OCI-LY1 (cell line): ENCODE results near the gene KLHL14.

ENCODE experiments used
- H2AFZ ChIP-seq: fragments of 200-600 bp; sonication (generic), shearing (Covaris generic); 2 replicates; pipeline ENCODE4 v1.6.0; 2014; ENCODE audit warnings: antibody characterized with exemption, mild to moderate bottlenecking, low read length
- H3F3A ChIP-seq: fragments of 200-600 bp; sonication (generic), shearing (Covaris generic); 2 replicates; pipeline ENCODE4 v1.6.0; 2014; ENCODE audit warnings: mild to moderate bottlenecking, antibody characterized with exemption, low read length, moderate library complexity; ENCODE audit not compliant: insufficient read depth
- H3K27ac ChIP-seq: fragments of 200-600 bp; sonication (generic); 2 replicates; pipeline ENCODE4 v1.5.1; 2014; ENCODE audit warnings: low read length, mixed run types, mild to moderate bottlenecking, low read depth; ENCODE audit not compliant: poor library complexity, severe bottlenecking
- H3K27me3 ChIP-seq: fragments of 200-600 bp; sonication (generic); 2 replicates; pipeline ENCODE4 v1.6.0; 2014; ENCODE audit warnings: antibody characterized with exemption, mild to moderate bottlenecking, low read length, moderate library complexity; ENCODE audit not compliant: insufficient read depth
- H3K36me3 ChIP-seq: fragments of 200-600 bp; sonication (generic); 2 replicates; pipeline ENCODE4 v1.6.1; 2014; ENCODE audit warnings: mild to moderate bottlenecking, antibody characterized with exemption, low read length, moderate library complexity, mixed read lengths; ENCODE audit not compliant: insufficient read depth
- H3K4me1 ChIP-seq: fragments of 200-600 bp; sonication (generic); 2 replicates; pipeline ENCODE4 v1.5.1; 2014; ENCODE audit warnings: mild to moderate bottlenecking, low read length, moderate library complexity; ENCODE audit not compliant: insufficient read depth, severe bottlenecking
- H3K4me2 ChIP-seq: fragments of 200-600 bp; sonication (generic), shearing (Covaris generic); 2 replicates; pipeline ENCODE4 v1.6.1; 2014; ENCODE audit warnings: low read length
- H3K4me3 ChIP-seq: fragments of 200-600 bp; sonication (generic); 2 replicates; pipeline ENCODE4 v1.5.1; 2014; ENCODE audit warnings: low read length, low read depth, mild to moderate bottlenecking, mixed read lengths; ENCODE audit not compliant: poor library complexity, severe bottlenecking
- H3K79me2 ChIP-seq: fragments of 200-600 bp; shearing (Covaris generic); 2 replicates; pipeline ENCODE4 v1.6.1; 2016; ENCODE audit warnings: mixed run types, low read length, mixed read lengths; ENCODE audit not compliant: insufficient read depth
- H3K9ac ChIP-seq: fragments of 200-600 bp; sonication (generic), shearing (Covaris generic); 2 replicates; pipeline ENCODE4 v1.6.1; 2014; ENCODE audit warnings: mild to moderate bottlenecking, low read length, mixed read lengths
- H3K9me2 ChIP-seq: fragments of 200-600 bp; sonication (generic), shearing (Covaris generic); 2 replicates; pipeline ENCODE4 v1.6.1; 2014; ENCODE audit warnings: low read depth, mild to moderate bottlenecking, low read length, mixed read lengths
- H3K9me3 ChIP-seq: fragments of 200-600 bp; shearing (Covaris generic); 2 replicates; pipeline ENCODE4 v1.6.1; 2014; ENCODE audit warnings: low read length, mixed read lengths
- H4K20me1 ChIP-seq: fragments of 200-600 bp; sonication (generic), shearing (Covaris generic); 2 replicates; pipeline ENCODE4 v1.6.0; 2016; ENCODE audit warnings: mild to moderate bottlenecking, low read length; ENCODE audit not compliant: insufficient read depth
- EZH2 ChIP-seq: fragments of 200-600 bp; sonication (generic), shearing (Covaris generic); IDR thresholded peaks from 2 replicates; pipeline ENCODE4 v1.8.0; 2017; ENCODE audit warnings: borderline replicate concordance, mixed run types, mild to moderate bottlenecking, antibody characterized with exemption, low read length, moderate library complexity, mixed read lengths
- TF ChIP-seq, protein P1 (sequence below): fragments of 200-600 bp; sonication (generic), shearing (Covaris generic); IDR thresholded peaks from 2 replicates; pipeline ENCODE4 v1.5.1; 2017; ENCODE audit warnings: mild to moderate bottlenecking, antibody characterized with exemption, low read length, moderate library complexity, mixed read lengths

Gene KLHL14

DNA sequence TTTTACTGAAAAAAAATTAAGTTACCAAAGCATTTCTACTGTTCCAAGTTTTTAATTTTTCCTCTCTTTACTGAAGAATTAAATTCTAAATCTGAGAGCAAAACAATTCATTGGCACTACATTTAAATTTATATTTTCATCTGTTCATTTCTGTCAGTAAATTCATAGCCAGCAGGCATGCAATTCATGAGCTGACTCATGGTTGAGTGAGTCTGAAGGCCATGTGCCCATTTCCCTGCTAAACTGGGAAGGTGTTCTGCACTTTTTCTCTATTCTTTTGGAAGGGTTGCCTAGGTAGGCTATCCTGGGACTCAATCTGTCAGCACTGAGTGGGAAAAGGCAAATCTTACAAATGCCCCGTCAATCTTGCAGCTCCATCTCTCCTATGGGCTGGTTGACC, 88.7 kb downstream of the KLHL14 start:
- Histone ChIP-seq H3K27me3 (no peaks in the 10 kb centered on the region), H3K4me3 (no peak overlapping the region), H3K36me3 (peaks cover 19% of the 10 kb centered on the region), H3K9ac (no peak overlapping the region), H3K9me2 (no peaks in the 10 kb centered on the region), H3K79me2 (no peaks in the 10 kb centered on the region), H3K4me2 (no peak overlapping the region), H3K27ac (no peak overlapping the region), H3F3A (no peaks in the 10 kb centered on the region), H3K4me1 (no peaks in the 10 kb centered on the region), H3K9me3 (no peaks in the 10 kb centered on the region), H2AFZ (no peak overlapping the region), H4K20me1 (no peaks in the 10 kb centered on the region)
- TF ChIP-seq, protein P1, sequence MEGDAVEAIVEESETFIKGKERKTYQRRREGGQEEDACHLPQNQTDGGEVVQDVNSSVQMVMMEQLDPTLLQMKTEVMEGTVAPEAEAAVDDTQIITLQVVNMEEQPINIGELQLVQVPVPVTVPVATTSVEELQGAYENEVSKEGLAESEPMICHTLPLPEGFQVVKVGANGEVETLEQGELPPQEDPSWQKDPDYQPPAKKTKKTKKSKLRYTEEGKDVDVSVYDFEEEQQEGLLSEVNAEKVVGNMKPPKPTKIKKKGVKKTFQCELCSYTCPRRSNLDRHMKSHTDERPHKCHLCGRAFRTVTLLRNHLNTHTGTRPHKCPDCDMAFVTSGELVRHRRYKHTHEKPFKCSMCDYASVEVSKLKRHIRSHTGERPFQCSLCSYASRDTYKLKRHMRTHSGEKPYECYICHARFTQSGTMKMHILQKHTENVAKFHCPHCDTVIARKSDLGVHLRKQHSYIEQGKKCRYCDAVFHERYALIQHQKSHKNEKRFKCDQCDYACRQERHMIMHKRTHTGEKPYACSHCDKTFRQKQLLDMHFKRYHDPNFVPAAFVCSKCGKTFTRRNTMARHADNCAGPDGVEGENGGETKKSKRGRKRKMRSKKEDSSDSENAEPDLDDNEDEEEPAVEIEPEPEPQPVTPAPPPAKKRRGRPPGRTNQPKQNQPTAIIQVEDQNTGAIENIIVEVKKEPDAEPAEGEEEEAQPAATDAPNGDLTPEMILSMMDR, result no peak
- TF ChIP-seq EZH2, result no peak

DNA sequence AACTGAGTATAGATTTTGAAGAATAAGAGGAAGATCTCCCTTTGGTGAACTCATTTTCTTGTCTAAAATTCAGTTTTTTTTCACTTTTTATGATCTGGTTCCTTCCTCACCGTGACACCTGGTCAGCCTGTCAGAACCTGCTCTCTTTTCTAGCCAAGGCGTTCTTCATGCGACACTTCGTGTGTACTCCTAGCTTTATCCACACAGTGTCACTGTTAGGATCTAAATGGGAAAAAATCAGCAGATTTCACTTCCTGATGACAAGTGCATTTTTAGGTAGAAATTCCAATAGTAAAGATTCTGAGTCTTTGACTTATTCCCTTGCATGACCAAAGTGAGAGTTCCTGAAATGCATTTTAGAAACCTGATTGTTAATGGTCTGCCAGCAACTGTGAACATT, 89.8 kb downstream of the KLHL14 start:
- no peak overlapping the region for H3K27ac ChIP-seq
- H3K9me3 ChIP-seq, result no peaks in the 10 kb centered on the region
- no peak overlapping the region for H3K9ac ChIP-seq
- TF ChIP-seq EZH2, result no peak
- TF ChIP-seq, protein P1, result no peak
- no peak overlapping the region for H3K4me2 ChIP-seq
- H4K20me1 ChIP-seq, result no peaks in the 10 kb centered on the region
- H3K27me3 ChIP-seq, result no peaks in the 10 kb centered on the region
- no peak overlapping the region for H3K4me3 ChIP-seq
- peaks cover 29% of the 10 kb centered on the region for H3K36me3 ChIP-seq
- no peaks in the 10 kb centered on the region for H3F3A ChIP-seq
- H2AFZ ChIP-seq, result no peak overlapping the region
- H3K79me2 ChIP-seq, result no peaks in the 10 kb centered on the region
- H3K4me1 ChIP-seq, result no peaks in the 10 kb centered on the region
- no peaks in the 10 kb centered on the region for H3K9me2 ChIP-seq

- Histone ChIP-seq H3F3A (no peaks in the 10 kb centered on the region), H3K9ac (no peak overlapping the region), H3K36me3 (peaks cover 47% of the 10 kb centered on the region), H3K4me1 (no peaks in the 10 kb centered on the region), H3K79me2 (no peaks in the 10 kb centered on the region), H3K9me2 (no peaks in the 10 kb centered on the region), H3K27ac (no peak overlapping the region), H3K4me3 (no peak overlapping the region), H3K4me2 (no peak overlapping the region), H3K27me3 (no peaks in the 10 kb centered on the region), H3K9me3 (no peaks in the 10 kb centered on the region), H2AFZ (no peak overlapping the region), H4K20me1 (no peaks in the 10 kb centered on the region)
- TF ChIP-seq, protein P1, result no peak
- TF ChIP-seq EZH2, result no peak
Observed at GRCh38 chr18:32677578-32677977, 95.2 kb downstream of the KLHL14 start.
